Suppressor macrophage (primary cell): ENCODE data around the gene TRPM4.

ENCODE experiments used
- DNase-seq, 4 experiments: peaks; one replicate each; pipeline ENCODE4 v3.0.0-alpha.2; 2020 to 2022

Gene TRPM4

GRCh38 chr19:49233163-49233562, 75.6 kb downstream of the TRPM4 start:
- no peak for DNase-seq

- DNase-seq: no peak
Observed at GRCh38 chr19:49241769-49242168, 84.2 kb downstream of the TRPM4 start.

- no peak for DNase-seq
Observed at GRCh38 chr19:49243129-49243528, 85.5 kb downstream of the TRPM4 start.

- no peak for DNase-seq
Observed at GRCh38 chr19:49243726-49244125, 86.1 kb downstream of the TRPM4 start.

GRCh38 chr19:49244256-49244655, 86.7 kb downstream of the TRPM4 start:
- DNase-seq: no peak

GRCh38 chr19:49247676-49248075, 90.1 kb downstream of the TRPM4 start:
- DNase-seq: peak in 2 of 4 experiments; percentile 41 to 49

GRCh38 chr19:49249933-49250332, 92.3 kb downstream of the TRPM4 start:
- DNase-seq: no peak

GRCh38 chr19:49255674-49256073, 98.1 kb downstream of the TRPM4 start:
- no peak for DNase-seq

GRCh38 chr19:49256691-49257090, 99.1 kb downstream of the TRPM4 start:
- DNase-seq: no peak
